ENCODE measurements around the gene MROH7. TPM values are rescaled to one million over a fixed set of nuclear protein-coding genes. Genes with fewer than 3 reads are reported as not detected.

MROH7 gene
- total RNA-seq, 4 donors from 2014 or later, result 5.7 to 25.2 (median 13.3) TPM

- Histone ChIP-seq H3K9me3 (no peaks in the 10 kb centered on the region), H3K4me3 (no peak overlapping the region), H3K27ac (no peak overlapping the region), H3K4me1 (no peaks in the 10 kb centered on the region), H3K27me3 (no peaks in the 10 kb centered on the region), H3K36me3 (peaks cover 0 to 79% of the 10 kb centered on the region in 2 donors)
- no peak for ATAC-seq
- WGBS, 2 donors (ENCODE audit: low coverage in 1 of 2), result 90 to 91% methylated on average over 6 to 9 of the region's 10 CpGs
- TF ChIP-seq POLR2A (IDR thresholded peaks at IDR 0.05) (no peak), EP300 (IDR thresholded peaks at IDR 0.05) (no peak), POLR2AphosphoS5 (IDR thresholded peaks at IDR 0.05) (no peak), CTCF (IDR thresholded peaks at IDR 0.05) (no peak)
Measured at GRCh38 chr1:54703471-54703870, 61.9 kb downstream of the MROH7 start.

DNA sequence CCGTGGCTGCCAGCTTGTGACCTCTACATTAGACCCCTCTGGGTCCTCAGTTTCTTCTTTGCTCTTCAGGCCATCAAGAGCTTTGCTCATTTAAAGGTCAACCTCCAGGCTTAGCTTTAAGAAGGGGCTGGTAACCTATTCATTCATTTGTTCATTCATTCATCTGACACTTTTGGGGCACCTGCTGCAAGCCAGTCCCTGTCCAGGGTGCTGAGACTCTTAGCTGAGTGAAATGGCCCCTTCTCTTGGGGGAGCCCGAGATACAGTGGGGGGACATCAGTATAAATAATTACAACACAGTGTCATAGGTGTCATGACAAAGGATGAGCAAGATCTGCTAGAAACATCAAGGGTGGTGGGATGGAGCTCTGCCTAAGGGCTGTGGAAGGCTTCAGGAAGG, 63.6 kb downstream of the MROH7 start:
- ATAC-seq, result no peak
- TF ChIP-seq POLR2A (IDR thresholded peaks at IDR 0.05), result no peak
- TF ChIP-seq CTCF (IDR thresholded peaks at IDR 0.05), result no peak
- TF ChIP-seq POLR2AphosphoS5 (IDR thresholded peaks at IDR 0.05), result no peak
- TF ChIP-seq EP300 (IDR thresholded peaks at IDR 0.05), result no peak
- 75% methylated on average over 2 of the region's 2 CpGs; no CpG with 5 or more reads in 1 of the 2 donors for WGBS, 2 donors (ENCODE audit: low coverage in 1 of 2)
- H3K27ac ChIP-seq, result no peak overlapping the region
- H3K4me3 ChIP-seq, result no peak overlapping the region
- H3K36me3 ChIP-seq, result peaks cover 0 to 91% of the 10 kb centered on the region in 2 donors
- H3K4me1 ChIP-seq, result no peaks in the 10 kb centered on the region
- H3K27me3 ChIP-seq, result no peaks in the 10 kb centered on the region
- H3K9me3 ChIP-seq, result no peaks in the 10 kb centered on the region

DNA sequence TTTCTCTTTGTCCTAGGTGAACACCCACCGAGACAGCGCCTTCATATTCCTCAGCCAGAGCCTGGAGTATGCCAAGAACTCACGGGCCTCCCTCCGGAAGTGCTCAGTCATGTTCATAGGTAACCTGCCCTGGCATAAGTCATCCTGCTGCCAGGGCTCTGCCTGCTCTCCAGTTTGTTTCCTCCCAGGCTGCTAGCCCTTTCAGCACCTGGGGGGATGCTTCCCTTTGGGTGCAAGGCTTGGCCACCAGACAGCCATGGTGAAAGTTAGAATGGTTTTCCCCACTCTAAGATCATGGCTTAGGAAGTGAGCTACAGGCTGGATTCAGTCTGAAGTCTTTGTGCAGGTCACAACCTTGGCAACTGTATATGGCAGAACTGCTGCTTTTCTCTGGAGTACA, 64.8 kb downstream of the MROH7 start:
- H3K9me3 ChIP-seq, result no peaks in the 10 kb centered on the region
- no peak for ATAC-seq
- WGBS, 2 donors (ENCODE audit: low coverage in 1 of 2), result 82 to 100% methylated on average over 1 to 3 of the region's 4 CpGs

GRCh38 chr1:54708385-54708784, 66.8 kb downstream of the MROH7 start:
- Histone ChIP-seq H3K9me3 (no peaks in the 10 kb centered on the region), H3K36me3 (peaks cover 0 to 59% of the 10 kb centered on the region in 2 donors), H3K27me3 (no peaks in the 10 kb centered on the region), H3K27ac (no peak overlapping the region), H3K4me3 (no peak overlapping the region), H3K4me1 (no peaks in the 10 kb centered on the region)
- no peak for ATAC-seq
- TF ChIP-seq POLR2A (IDR thresholded peaks at IDR 0.05) (no peak), POLR2AphosphoS5 (IDR thresholded peaks at IDR 0.05) (no peak), EP300 (IDR thresholded peaks at IDR 0.05) (no peak)

More for the DNA sequence above, 64.8 kb downstream of the MROH7 start:
- Histone ChIP-seq H3K4me1 (no peaks in the 10 kb centered on the region), H3K36me3 (peaks cover 0 to 78% of the 10 kb centered on the region in 2 donors), H3K27ac (no peak overlapping the region), H3K27me3 (no peaks in the 10 kb centered on the region), H3K4me3 (no peak overlapping the region)
- TF ChIP-seq POLR2AphosphoS5 (IDR thresholded peaks at IDR 0.05) (no peak), POLR2A (IDR thresholded peaks at IDR 0.05) (no peak), EP300 (IDR thresholded peaks at IDR 0.05) (no peak), CTCF (IDR thresholded peaks at IDR 0.05) (no peak)

DNA sequence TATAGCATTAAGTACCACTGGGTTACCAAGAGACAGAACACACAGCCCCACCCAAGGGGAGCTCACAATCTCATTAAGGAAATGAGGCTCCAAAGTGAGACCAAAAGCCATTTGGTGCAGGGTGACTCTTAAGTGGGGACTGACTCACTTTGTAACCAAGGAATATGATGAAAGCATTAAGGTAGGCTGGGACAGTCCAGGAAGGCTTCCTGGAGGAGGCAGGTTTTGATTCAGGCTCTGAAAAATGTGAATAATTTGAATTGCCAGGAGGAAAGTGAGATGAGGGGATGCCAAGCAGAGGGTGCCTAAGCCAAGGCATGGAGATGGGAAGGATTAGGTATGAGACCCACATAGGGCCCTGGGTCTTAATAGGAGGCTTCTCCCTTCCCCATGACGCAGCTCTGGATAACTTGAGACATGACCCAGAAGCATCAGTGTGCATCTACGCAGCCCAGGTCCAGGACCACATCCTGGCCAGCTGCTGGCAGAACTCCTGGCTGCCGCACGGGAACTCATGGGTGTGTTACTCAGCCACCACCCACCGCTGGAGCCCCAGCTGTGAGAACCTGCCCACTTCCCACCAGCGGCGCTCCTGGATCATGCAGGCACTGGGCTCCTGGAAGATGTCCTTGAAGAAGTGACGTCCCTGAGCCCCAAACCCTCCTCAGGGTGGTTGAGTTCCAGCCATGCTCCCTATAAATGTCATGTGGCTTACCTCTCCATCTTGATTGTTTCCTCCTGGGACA, 68.1 kb downstream of the MROH7 start:
- Histone ChIP-seq H3K4me1 (peaks cover 0 to 1% (median 0%) of the 10 kb centered on the region in 3 donors), H3K4me3 (no peak overlapping the region), H3K27me3 (no peaks in the 10 kb centered on the region), H3K36me3 (peaks cover 0 to 50% of the 10 kb centered on the region in 2 donors), H3K9me3 (no peaks in the 10 kb centered on the region), H3K27ac (no peak overlapping the region)
- 75 to 100% methylated on average over 1 to 8 of the region's 8 CpGs for WGBS, 2 donors (ENCODE audit: low coverage in 1 of 2)
- TF ChIP-seq EP300 (IDR thresholded peaks at IDR 0.05) (no peak), CTCF (IDR thresholded peaks at IDR 0.05) (no peak), POLR2AphosphoS5 (IDR thresholded peaks at IDR 0.05) (no peak), POLR2A (IDR thresholded peaks at IDR 0.05) (no peak)
- no peak for ATAC-seq
